Measurements from ENCODE around the gene GFRA3. TPM values are rescaled to one million over a fixed set of nuclear protein-coding genes. Genes with fewer than 3 reads are reported as not detected.

Gene GFRA3
- polyA plus RNA-seq, 1 donor, result 3.2 TPM

Other genes with a start within 250 kb of the GFRA3 start
- 68.3 TPM for gene FAM13B, start 241.5 kb downstream of the GFRA3 start, polyA plus RNA-seq (ENCODE audit: insufficient read length)
- 0.15 TPM for gene WNT8A, start 190.6 kb downstream of the GFRA3 start, polyA plus RNA-seq (ENCODE audit: insufficient read length)
- gene NME5, start 135.2 kb downstream of the GFRA3 start, polyA plus RNA-seq (ENCODE audit: insufficient read length), result 31.8 TPM
- gene BRD8, start 96.0 kb downstream of the GFRA3 start, polyA plus RNA-seq (ENCODE audit: insufficient read length), result 228 TPM
- 61.8 TPM for gene KIF20A, start 95.5 kb downstream of the GFRA3 start, polyA plus RNA-seq (ENCODE audit: insufficient read length)
- gene CDC23, start 61.3 kb downstream of the GFRA3 start, polyA plus RNA-seq (ENCODE audit: insufficient read length), result 73.4 TPM
- 11.7 TPM for gene CDC25C, start 57.2 kb upstream of the GFRA3 start, polyA plus RNA-seq (ENCODE audit: insufficient read length)
- 35.2 TPM for gene FAM53C, start 63.6 kb upstream of the GFRA3 start, polyA plus RNA-seq (ENCODE audit: insufficient read length)
- 116 TPM for gene KDM3B, start 78.1 kb upstream of the GFRA3 start, polyA plus RNA-seq (ENCODE audit: insufficient read length)
- gene REEP2, start 164.4 kb upstream of the GFRA3 start, polyA plus RNA-seq (ENCODE audit: insufficient read length), result 10.1 TPM
- gene EGR1, start 190.9 kb upstream of the GFRA3 start, polyA plus RNA-seq (ENCODE audit: insufficient read length), result 244 TPM